Measurements from ENCODE around the gene LRMDA.
"Not testable (repeated sequence)": the region's sequence is repeated elsewhere in the genome, so short reads cannot be mapped to it uniquely, and the experiment has no call there.

The LRMDA gene

DNA sequence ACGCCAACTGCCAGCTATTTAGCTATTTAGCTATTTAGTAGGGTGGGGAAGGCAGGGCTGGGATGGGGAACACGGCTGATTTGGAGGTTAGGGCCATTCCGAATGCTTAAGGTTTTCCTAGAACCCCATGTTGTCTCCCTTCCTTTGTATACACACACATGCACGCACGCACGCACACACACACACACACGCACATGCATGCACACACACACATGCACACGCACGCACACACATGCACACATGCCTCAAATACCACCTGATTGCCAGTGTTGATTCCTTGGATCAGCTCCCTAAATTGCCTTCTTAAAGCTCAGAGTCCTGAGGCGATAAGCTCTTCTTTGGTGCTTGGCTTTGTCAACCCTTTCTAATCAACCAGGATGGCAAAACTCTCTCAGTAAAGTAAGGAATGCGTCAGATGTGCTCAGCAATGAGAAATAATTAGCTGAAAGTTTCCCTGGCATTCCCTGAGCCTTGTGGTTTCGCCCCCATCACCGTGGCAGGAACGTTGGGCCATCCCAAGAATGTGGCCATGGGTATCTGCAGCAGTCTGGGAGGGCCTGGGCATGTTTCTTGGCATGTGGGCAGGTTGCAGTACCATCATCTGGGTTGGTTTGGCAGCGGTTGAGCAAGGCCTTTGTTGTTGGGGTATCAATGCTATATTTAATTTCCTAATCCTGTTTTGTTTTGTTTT lies 305.6 kb downstream of the LRMDA start:
- no peak for DNase-seq (ENCODE audit: low read depth in 2 of 2, low spot score in 1 of 2)

- DNase-seq (ENCODE audit: low read depth in 2 of 2, low spot score in 1 of 2), result no peak
Observed at GRCh38 chr10:75737580-75737949, 306.1 kb downstream of the LRMDA start.

GRCh38 chr10:75738924-75739323 lies 307.5 kb downstream of the LRMDA start:
- DNase-seq (ENCODE audit: low read depth in 2 of 2, low spot score in 1 of 2), result no peak

- DNase-seq (ENCODE audit: low read depth in 2 of 2, low spot score in 1 of 2), result no peak
Observed at GRCh38 chr10:75739414-75740143, 308.2 kb downstream of the LRMDA start.

GRCh38 chr10:75740541-75740940 lies 309.1 kb downstream of the LRMDA start:
- no peak for DNase-seq (ENCODE audit: low read depth in 2 of 2, low spot score in 1 of 2)

DNA sequence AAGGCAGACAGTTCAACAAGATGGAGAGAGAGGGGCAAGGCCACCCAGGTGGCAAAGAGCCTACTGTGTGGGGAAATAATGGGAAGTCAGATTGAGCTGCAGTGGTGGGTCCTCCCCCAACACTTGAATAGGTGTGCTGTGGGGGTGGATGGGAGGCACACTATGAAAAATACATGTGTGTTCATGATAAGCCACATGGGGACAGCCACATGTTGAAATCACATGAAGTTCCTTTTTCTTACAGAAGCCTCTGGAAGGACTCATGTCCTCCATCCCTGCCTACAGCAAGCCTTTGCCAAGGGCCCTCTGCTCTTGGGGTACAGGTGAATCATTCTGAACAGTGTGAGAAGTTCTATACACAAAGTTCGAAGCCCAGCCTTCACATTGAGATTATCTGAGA lies 310.9 kb downstream of the LRMDA start:
- no peak for DNase-seq (ENCODE audit: low read depth in 2 of 2, low spot score in 1 of 2)

- DNase-seq (ENCODE audit: low read depth in 2 of 2, low spot score in 1 of 2), result no peak
Observed at GRCh38 chr10:75743291-75743778, 311.9 kb downstream of the LRMDA start.

DNA sequence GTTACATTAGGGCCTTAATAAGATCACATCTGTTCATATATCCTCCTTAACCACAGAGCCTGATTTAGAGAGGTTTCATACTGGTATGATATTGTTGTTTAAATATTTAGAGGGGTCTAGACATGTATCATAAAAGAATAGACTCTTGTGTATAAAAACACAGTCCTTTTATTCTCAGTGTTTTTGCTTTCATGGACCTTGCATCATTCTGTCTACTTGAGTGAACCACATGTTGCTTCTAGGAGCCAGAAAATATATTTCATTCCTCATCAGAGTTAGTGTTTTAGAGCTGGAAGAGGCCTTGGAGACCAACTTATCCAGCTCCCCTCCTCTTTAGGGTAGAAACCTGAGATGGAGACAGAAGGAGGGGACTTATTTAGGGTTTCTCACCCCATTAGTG lies 312.8 kb downstream of the LRMDA start:
- no peak for DNase-seq (ENCODE audit: low read depth in 2 of 2, low spot score in 1 of 2)

DNA sequence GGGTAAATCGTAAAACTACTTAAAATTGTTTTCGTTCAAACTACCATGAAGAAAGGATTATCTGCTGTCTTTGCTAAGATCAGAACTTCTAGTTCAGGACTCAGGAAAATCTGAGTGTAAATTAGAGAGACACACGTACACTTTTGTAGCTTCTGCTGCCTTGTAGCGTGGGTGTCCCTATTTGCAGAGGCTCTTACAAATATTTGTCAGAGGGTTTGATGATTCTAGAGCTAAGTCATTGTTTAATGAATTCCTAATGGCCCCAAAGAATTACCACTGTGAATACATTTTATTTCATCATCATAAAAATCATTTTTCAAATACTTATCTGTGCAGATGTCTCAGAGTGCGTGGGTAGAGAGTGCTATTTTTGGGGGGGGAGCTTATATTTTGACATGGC lies 314.9 kb downstream of the LRMDA start:
- no peak for DNase-seq (ENCODE audit: low read depth in 2 of 2, low spot score in 1 of 2)

- DNase-seq (ENCODE audit: low read depth in 2 of 2, low spot score in 1 of 2), result not testable (repeated sequence)
Observed at GRCh38 chr10:75750093-75750875, 318.9 kb downstream of the LRMDA start.

DNA sequence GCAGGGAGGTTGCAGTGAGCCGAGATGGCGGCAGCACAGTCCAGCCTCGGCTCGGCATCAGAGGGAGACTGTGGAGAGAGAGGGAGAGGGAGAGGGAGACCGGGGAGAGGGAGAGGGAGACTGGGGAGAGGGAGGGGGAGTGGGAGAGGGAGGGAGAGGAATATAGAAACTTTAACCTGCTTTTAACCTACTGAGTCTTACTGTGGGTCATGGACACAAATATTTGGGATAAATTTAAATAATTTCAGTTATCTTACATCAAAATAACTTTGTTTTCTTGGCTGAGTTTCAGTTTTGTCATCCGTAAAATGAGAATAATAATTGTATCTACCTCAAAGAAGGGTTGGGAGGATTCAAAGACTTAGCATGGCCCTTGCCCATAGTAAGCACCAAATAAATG lies 319.8 kb downstream of the LRMDA start:
- no peak for DNase-seq (ENCODE audit: low read depth in 2 of 2, low spot score in 1 of 2)

- no peak for DNase-seq (ENCODE audit: low read depth in 2 of 2, low spot score in 1 of 2)
Observed at GRCh38 chr10:75753621-75754020, 322.2 kb downstream of the LRMDA start.

- DNase-seq (ENCODE audit: low read depth in 2 of 2, low spot score in 1 of 2), result no peak
Observed at GRCh38 chr10:75754096-75754831, 322.8 kb downstream of the LRMDA start.

- no peak for DNase-seq (ENCODE audit: low read depth in 2 of 2, low spot score in 1 of 2)
Observed at GRCh38 chr10:75755528-75755927, 324.1 kb downstream of the LRMDA start.

GRCh38 chr10:75761289-75761688 lies 329.9 kb downstream of the LRMDA start:
- DNase-seq (ENCODE audit: low read depth in 2 of 2, low spot score in 1 of 2), result no peak

DNA sequence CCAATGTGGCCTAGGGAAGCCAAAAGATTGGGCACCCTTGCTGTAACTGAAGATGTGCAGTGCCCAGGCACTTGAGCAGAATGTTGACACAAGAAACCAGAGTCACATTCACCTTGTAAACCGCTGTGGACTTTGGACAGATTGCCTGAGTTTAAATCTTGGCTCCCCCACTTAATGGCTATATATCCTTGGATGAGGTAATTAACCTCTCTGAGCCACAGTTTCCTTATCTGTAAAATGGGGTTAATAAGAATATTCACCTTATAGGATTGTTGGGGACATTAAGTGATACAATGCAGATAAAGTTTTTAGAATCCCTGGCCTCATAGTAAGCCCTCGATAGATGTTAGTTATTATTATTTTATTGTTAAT lies 331.0 kb downstream of the LRMDA start:
- DNase-seq (ENCODE audit: low read depth in 2 of 2, low spot score in 1 of 2), result no peak

GRCh38 chr10:75763652-75764051 lies 332.2 kb downstream of the LRMDA start:
- DNase-seq (ENCODE audit: low read depth in 2 of 2, low spot score in 1 of 2), result no peak

DNA sequence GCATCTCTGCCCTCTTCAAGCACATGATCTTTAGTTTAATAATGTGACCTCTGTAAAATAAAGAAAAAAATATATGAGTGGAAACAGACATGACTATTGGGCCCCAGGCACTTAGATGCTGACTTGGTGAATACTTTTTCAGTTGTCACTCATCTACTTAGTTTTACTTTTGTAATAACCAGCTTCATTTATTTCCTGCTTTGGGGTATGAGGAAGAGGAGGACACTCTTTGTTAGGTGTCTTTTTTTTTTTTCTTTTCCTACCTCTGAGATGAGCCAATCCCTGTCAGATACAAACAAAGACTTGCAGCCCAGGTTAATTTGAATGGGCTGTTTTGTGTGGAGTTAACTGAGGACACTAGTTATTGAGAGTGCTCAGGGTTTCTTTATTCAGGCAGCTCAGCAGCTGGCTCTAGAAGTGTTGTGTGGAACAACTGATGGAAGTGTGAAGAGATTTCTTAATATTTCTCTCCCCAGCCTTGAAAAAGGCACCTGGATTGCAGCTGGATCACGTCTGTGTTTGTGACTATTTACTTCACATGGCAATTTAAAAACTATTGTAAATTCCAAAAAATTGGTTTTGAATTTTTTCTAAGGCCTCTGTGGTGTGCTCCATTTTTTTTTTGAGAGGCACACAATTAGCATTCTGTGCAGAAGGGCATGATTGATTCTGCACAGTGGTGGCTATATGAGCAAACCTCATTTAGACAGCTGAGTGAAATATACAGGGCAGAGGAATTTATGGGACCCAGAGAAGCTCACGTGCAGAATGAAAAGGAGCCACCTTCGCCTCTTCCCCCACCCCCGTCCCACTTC lies 333.8 kb downstream of the LRMDA start:
- DNase-seq (ENCODE audit: low read depth in 2 of 2, low spot score in 1 of 2), result no peak

DNA sequence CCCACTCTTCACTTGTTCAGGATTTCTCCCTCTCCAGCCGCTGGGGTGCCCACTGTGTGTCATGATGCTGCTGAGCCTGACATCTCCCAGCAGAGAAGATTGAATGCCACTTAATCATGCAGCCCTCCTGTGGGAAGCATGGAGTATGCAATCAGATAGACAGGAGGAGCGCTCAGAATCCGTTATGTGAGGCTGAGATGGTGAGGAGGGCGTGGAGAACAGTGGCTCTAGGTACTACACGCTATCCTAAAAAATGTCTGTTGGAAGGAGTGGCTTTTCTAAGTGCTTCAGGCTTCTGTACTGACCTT lies 334.3 kb downstream of the LRMDA start:
- DNase-seq (ENCODE audit: low read depth in 2 of 2, low spot score in 1 of 2), result no peak

DNA sequence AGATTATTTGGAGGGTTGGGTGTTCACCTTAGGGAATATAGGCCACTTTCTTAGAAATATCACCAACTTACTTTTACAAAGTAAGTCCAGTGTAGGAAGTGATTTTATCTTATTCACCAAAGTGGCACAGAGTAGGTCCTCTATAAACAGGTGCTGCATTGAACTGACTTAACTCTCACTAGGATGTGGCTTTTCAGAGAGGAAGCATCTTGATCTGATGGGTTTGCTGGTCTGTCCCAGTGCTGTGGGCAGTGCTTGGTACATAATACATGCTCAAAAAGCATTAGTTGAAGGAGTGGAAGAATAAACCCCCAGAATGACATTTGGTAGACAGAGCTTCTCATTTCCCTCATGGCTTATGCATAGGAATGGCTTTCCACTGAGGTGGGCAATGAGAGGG lies 334.7 kb downstream of the LRMDA start:
- no peak for DNase-seq (ENCODE audit: low read depth in 2 of 2, low spot score in 1 of 2)

DNA sequence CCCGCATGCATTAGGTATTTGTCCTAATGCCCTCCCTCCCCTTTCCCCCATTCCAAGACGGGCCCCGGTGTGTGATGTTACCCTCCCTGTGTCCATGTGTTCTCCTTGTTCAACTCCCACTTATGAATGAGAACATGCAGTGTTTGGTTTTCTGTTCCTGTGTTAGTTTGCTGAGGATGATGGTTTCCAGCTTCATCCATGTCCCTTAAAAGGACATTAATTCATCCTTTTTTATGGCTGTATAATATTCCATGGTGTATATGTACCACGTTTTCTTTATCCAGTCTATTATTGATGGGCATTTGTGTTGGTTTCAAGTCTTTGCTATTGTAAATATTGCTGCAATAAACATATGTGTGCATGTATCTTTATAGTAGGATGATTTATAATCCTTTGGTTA lies 335.3 kb downstream of the LRMDA start:
- not testable (repeated sequence) for DNase-seq (ENCODE audit: low read depth in 2 of 2, low spot score in 1 of 2)

All from stimulated activated CD8-positive, alpha-beta memory T cell treated with anti-CD3 and anti-CD28 coated beads, Interleukin-4, amount 100 ng/mL, for 1 hour (primary cell).